ENCODE measurements around the gene ZNF362.

The ZNF362 gene

GRCh38 chr1:33244809-33245186, 11.5 kb upstream of the ZNF362 start:
- TF ChIP-seq FOXM1 (IDR thresholded peaks at IDR 0.05; ENCODE audit: borderline replicate concordance, low read depth) = no peak
- TF ChIP-seq REST (IDR thresholded peaks at IDR 0.05; ENCODE audit: low read depth) = no peak
- TF ChIP-seq CREB1 (IDR thresholded peaks at IDR 0.05; ENCODE audit: low read depth) = no peak
- no peak for TF ChIP-seq ZBTB7A (IDR thresholded peaks at IDR 0.05; ENCODE audit: low read depth)
- TF ChIP-seq YY1 (IDR thresholded peaks at IDR 0.05; ENCODE audit: low read depth) = no peak
- no peak for TF ChIP-seq TCF12 (IDR thresholded peaks at IDR 0.05; ENCODE audit: low read depth)
- TF ChIP-seq, protein P1, sequence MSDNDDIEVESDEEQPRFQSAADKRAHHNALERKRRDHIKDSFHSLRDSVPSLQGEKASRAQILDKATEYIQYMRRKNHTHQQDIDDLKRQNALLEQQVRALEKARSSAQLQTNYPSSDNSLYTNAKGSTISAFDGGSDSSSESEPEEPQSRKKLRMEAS (IDR thresholded peaks at IDR 0.05) = no peak
- TF ChIP-seq RAD21 (IDR thresholded peaks at IDR 0.05; ENCODE audit: low read depth) = no peak
- TF ChIP-seq TEAD4 (IDR thresholded peaks at IDR 0.05) = no peak
- TF ChIP-seq TAF1 (IDR thresholded peaks at IDR 0.05; ENCODE audit: low read depth) = no peak
- no peak for TF ChIP-seq CEBPB (IDR thresholded peaks at IDR 0.05)
- no peak for TF ChIP-seq EGR1 (IDR thresholded peaks at IDR 0.05)
- TF ChIP-seq, protein P2, sequence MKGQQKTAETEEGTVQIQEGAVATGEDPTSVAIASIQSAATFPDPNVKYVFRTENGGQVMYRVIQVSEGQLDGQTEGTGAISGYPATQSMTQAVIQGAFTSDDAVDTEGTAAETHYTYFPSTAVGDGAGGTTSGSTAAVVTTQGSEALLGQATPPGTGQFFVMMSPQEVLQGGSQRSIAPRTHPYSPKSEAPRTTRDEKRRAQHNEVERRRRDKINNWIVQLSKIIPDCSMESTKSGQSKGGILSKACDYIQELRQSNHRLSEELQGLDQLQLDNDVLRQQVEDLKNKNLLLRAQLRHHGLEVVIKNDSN (IDR thresholded peaks at IDR 0.05) = no peak
- TF ChIP-seq EP300 (IDR thresholded peaks at IDR 0.05; ENCODE audit: borderline replicate concordance) = no peak
- no peak for TF ChIP-seq NFIC (IDR thresholded peaks at IDR 0.05)

GRCh38 chr1:33246171-33246570, 10.1 kb upstream of the ZNF362 start:
- TF ChIP-seq RAD21 (IDR thresholded peaks at IDR 0.05; ENCODE audit: low read depth) = no peak
- no peak for TF ChIP-seq EGR1 (IDR thresholded peaks at IDR 0.05)
- no peak for TF ChIP-seq CEBPB (IDR thresholded peaks at IDR 0.05)
- no peak for TF ChIP-seq CREB1 (IDR thresholded peaks at IDR 0.05; ENCODE audit: low read depth)
- TF ChIP-seq YY1 (IDR thresholded peaks at IDR 0.05; ENCODE audit: low read depth) = no peak
- TF ChIP-seq, protein P2 (IDR thresholded peaks at IDR 0.05) = no peak
- no peak for TF ChIP-seq FOXM1 (IDR thresholded peaks at IDR 0.05; ENCODE audit: borderline replicate concordance, low read depth)
- TF ChIP-seq EP300 (IDR thresholded peaks at IDR 0.05; ENCODE audit: borderline replicate concordance) = no peak
- TF ChIP-seq TAF1 (IDR thresholded peaks at IDR 0.05; ENCODE audit: low read depth) = no peak
- no peak for TF ChIP-seq REST (IDR thresholded peaks at IDR 0.05; ENCODE audit: low read depth)
- TF ChIP-seq NFIC (IDR thresholded peaks at IDR 0.05) = no peak
- no peak for TF ChIP-seq TEAD4 (IDR thresholded peaks at IDR 0.05)
- TF ChIP-seq, protein P1 (IDR thresholded peaks at IDR 0.05) = no peak
- no peak for TF ChIP-seq ZBTB7A (IDR thresholded peaks at IDR 0.05; ENCODE audit: low read depth)
- TF ChIP-seq TCF12 (IDR thresholded peaks at IDR 0.05; ENCODE audit: low read depth) = no peak

DNA sequence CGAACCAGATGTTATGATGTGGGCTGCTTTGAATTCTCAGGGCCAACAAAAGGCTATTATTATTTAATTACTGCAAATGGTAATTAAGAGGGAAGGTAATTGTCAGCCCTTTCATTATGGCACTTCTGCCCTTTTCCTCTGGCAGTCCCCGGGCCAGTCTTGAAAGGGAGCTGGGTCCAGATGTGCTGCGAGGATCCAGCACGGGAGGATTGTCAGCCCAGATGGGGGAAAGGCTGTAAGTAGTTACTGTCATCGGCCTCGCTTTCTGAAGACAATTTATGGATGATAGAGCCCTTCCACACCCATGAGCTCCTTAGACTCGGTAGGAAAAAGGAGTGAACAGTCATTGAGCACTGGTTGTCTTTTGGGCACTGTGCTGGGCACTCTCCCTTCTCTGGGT, 8.7 kb upstream of the ZNF362 start:
- TF ChIP-seq NFIC (IDR thresholded peaks at IDR 0.05) = no peak
- TF ChIP-seq YY1 (IDR thresholded peaks at IDR 0.05; ENCODE audit: low read depth) = no peak
- TF ChIP-seq EGR1 (IDR thresholded peaks at IDR 0.05) = no peak
- TF ChIP-seq FOXM1 (IDR thresholded peaks at IDR 0.05; ENCODE audit: borderline replicate concordance, low read depth) = no peak
- no peak for TF ChIP-seq RAD21 (IDR thresholded peaks at IDR 0.05; ENCODE audit: low read depth)
- no peak for TF ChIP-seq CREB1 (IDR thresholded peaks at IDR 0.05; ENCODE audit: low read depth)
- no peak for TF ChIP-seq ZBTB7A (IDR thresholded peaks at IDR 0.05; ENCODE audit: low read depth)
- TF ChIP-seq, protein P1 (IDR thresholded peaks at IDR 0.05) = no peak
- TF ChIP-seq CEBPB (IDR thresholded peaks at IDR 0.05) = no peak

- TF ChIP-seq, protein P1 (IDR thresholded peaks at IDR 0.05) = no peak
- TF ChIP-seq, protein P2 (IDR thresholded peaks at IDR 0.05) = no peak
- no peak for TF ChIP-seq TCF12 (IDR thresholded peaks at IDR 0.05; ENCODE audit: low read depth)
- no peak for TF ChIP-seq REST (IDR thresholded peaks at IDR 0.05; ENCODE audit: low read depth)
- no peak for TF ChIP-seq CREB1 (IDR thresholded peaks at IDR 0.05; ENCODE audit: low read depth)
- no peak for TF ChIP-seq ZBTB7A (IDR thresholded peaks at IDR 0.05; ENCODE audit: low read depth)
- no peak for TF ChIP-seq CEBPB (IDR thresholded peaks at IDR 0.05)
- no peak for TF ChIP-seq TAF1 (IDR thresholded peaks at IDR 0.05; ENCODE audit: low read depth)
- no peak for TF ChIP-seq RAD21 (IDR thresholded peaks at IDR 0.05; ENCODE audit: low read depth)
- no peak for TF ChIP-seq TEAD4 (IDR thresholded peaks at IDR 0.05)
- no peak for TF ChIP-seq YY1 (IDR thresholded peaks at IDR 0.05; ENCODE audit: low read depth)
Measured at GRCh38 chr1:33248244-33248643, 8.0 kb upstream of the ZNF362 start.

All from Ishikawa (cell line).